ENCODE measurements around the gene PAGE3.

Gene PAGE3, protein sequence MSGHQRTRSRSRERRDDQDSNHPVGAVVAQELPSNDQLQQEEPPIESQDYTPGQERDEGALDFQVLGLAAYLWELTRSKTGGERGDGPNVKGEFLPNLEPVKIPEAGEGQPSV

DNA sequence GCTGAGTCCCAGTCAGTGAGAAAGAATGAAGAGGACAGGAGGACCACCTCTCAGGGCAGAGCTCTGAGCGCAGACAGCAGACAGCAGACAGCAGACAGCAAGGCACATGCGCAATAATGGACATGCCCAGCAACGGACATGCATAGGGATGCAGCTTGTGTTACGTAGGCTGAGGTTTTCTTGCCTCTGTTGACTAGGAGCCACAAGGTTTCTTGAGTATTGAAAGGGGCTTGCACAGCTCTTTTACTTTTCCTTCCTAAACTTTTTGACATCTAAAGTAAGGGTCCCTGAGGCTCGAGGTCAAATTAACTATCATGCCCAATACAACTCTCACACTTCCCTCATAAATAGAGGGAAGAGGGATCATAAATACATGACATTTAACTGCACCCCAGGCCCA, at the start of gene PAGE3:
TSS of gene PAGE3 (minus strand) at position 101 of the 400 bp plus-strand sequence. CDS start 1,013 bp downstream, outside the sequence.
- no peak for DNase-seq

DNA sequence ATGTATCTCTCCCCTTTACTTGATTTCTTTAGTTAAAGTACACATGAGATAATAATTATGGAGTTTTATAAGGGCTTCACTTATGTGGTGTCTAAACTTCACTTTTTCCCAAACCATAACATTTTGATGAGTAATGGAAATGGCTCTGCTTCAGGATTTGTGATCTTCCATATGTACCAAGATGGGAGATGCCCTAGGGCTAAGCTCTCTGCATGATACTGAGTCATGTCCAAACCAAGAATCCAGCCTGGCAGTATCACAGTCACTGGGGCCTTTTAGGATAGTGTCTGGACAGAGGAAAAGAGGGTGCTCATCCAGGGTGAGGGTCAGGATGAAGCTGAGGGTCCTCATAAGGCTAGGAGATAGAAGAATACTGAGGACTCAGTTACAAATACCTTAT, 47.9 kb upstream of the PAGE3 start:
- no peak for DNase-seq

DNA sequence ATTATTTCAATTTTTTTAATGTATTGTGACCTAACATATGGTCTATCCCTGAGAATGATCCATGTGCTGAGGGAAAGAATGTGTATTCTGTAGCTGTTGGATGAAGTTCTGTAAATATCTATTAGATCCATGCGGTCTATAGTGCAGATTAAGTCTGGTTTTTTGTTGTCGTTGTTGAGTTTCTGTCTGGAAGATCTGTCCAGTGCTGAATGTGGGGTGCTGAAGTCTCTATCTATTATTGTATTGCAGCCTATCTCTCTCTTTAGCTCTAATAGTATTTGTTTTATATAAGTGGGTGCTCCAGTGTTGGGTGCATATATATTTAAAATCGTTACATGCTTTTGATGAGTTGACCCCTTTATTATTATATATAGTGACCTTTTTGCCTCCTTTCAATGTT, 26.2 kb upstream of the PAGE3 start:
- DNase-seq, result no peak

DNA sequence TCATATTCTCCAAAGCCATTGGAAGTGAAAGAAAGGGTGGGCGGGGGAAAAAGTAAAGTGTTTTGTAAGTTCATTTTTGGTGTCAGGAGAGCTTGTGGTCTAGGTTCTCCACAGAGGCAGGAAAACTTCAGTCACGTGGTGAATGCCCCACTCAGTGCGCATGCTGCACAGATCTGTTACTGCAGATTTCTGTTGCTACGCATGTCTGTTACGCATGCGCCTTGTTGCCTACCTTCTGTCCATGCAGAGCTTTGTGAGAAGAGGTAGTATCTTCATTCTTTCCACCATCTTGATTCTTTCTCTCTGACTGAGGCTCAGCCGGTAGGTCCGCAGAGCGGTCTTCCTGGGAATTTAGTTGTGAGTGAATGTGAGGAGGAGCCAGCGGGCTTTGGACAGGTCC, 15.1 kb upstream of the PAGE3 start:
- DNase-seq, result no peak

DNA sequence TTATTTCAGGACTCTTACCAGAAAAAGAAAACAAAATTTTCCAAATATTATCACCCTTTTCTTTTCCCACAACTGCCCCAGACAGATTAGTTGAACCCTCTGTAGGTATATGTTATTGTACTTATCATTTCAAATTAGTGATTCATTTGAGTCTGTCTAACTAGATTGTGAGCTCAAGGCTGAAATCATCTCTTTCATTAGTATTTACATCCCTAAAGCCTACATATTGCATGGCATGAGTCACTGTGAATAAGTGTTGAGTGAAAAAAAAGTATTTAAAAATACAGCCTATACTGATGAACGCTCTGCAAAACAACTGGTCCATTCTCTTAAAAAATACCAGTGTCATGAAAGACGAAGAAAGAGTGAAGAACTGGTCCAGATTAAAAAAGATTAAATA, 3.9 kb downstream of the PAGE3 start:
- DNase-seq, result no peak

DNA sequence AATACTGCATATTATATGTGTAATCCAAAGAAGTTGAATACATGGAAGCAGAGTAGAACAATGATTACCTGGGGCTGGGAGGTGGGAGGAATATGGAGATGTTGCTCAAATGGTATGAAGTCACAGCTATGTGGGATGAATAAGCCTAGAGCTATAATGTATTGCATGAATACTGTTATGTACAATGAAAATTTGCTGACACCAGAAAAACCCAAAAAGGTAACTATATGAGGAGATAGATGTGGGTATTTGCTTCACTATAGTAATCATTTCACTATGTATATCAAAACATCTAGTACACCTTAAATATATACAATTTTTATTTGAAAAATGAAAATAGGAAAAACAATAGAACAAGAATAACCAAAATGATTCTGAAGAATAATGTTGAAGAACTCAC, 11.2 kb downstream of the PAGE3 start:
- DNase-seq, result no peak

DNA sequence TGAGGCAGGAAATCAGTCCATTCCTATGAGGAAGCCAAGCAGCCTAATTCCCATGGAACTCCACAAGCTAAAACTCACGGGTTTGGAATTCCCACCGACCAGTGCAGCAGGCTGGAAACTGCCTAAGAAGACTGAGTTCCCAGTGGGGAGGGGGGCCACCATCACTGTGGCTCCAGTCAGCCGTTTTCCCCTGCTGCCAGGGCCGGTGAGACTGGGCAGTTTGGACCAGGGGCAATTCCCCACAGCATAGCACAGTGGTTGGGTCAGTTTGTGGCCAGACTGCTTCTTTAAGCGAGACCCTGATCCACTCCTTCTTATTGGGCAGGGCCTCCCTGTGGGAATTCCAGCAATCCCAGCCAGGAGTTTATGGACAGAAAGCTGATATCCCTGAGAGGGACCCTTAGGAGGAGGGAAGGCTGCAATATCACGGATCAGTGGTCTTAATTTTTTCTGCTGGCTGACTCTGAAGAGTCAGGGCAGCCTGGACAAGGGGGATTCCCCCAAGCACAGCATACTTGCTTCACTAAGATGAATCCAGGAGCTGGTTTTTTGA, 23.9 kb downstream of the PAGE3 start:
- no peak for DNase-seq

DNA sequence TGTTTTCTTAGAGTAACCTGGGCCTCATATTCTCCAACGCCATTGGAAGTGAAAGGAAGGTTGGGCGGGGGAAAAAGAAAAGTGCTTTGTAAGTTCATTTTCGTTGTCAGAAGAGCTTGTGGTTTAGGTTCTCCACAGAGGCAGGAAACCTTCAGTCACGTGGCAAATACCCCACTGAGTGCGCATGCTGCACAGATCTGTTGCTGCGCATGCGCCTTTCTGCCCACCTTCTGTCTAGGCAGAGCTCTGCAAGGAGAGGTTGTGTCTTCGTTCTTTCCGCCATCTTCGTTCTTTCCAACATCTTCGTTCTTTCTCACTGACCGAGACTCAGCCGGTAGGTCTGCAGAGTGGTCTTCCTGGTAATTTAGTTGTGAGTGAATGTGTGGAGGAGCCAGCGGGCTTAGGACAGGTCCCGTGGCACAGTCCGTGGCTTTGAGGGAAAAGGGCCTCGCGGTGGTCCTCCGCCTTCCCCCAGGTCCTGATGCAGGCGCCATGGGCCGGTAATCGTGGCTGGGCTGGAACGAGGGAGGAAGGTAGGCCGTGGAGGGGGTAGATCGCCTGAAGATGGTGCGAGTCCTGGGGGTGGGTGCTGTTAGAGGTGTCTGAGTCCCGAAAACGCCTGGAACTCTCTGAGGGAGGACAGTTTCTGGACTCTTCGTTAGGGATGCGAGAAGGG, 44.5 kb downstream of the PAGE3 start, which contains the start of gene PAGE5:
TSS of gene PAGE5 (plus strand) at position 228 of the 676 bp plus-strand sequence. CDS start 1,037 bp downstream, outside the sequence.
- no peak for DNase-seq

DNA sequence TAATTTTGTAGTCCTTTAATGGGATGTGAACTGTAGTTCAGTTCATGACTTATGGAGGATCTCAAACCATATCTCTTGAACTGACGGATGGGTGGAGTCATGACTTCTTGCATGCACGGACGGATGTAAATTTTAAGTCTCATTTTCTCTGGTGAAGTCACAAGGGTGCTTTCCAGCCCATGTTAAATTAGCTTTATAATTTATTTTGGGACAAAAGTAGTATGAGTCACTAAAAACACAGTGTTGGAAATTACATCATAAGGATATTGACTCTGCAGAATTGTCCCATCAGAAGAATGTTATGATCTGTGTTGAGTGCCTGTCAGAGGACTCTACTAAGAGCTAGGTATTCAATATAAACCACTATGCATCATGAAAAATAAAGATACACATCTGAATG, 51.3 kb downstream of the PAGE3 start:
- no peak for DNase-seq

DNA sequence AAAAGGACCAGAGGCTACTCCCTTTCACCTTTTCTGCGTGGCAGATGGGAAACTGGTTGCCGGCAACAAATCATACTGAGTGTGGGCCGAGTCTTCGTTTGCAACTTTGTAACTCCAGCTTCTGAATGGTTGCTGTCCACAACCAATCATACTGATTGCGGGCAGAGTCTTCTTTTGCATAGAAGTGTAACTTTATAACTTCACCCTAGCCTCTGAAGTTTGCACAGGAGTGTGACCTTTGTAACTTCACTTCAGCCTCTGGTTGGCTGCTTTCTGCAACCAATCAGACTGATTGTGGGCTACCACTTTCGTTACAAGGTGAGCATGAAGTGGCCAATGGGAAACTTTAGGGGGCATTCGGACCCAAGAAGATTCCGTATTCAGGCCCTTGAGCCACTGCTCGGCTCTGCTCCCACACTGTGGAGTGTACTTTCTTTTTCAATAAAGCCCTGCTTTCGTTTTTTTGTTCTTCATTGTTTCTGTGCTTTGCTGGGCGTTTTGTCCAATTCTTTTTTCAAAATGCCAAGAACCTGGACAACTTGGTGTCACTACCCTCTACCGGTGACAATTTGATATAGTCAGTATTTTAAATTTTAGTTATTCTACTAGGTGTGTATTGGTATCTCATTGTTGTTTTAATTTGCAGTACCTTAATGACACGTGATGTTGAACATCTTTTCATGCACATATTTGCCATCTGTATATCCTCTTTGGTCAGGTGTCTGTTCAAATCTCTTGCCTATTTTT, 53.6 kb downstream of the PAGE3 start:
- no peak for DNase-seq

All from NCI-H1930 (cell line).